LNCAP (cell line): ENCODE results near the gene BAG5.

Experiments
- CTCF ChIP-seq: fragments of 450-650 bp; IDR thresholded peaks from 2 replicates; pipeline ENCODE4 v1.5.1; 2017; ENCODE audit warnings: mild to moderate bottlenecking

BAG5 gene

GRCh38 chr14:103533999-103534575 is 28.4 kb downstream of the BAG5 start:
- no peak for TF ChIP-seq CTCF

- TF ChIP-seq CTCF: no peak
Observed at GRCh38 chr14:103533137-103533998, 29.1 kb downstream of the BAG5 start.

- TF ChIP-seq CTCF: no peak
Observed at GRCh38 chr14:103532216-103533136, 30.0 kb downstream of the BAG5 start.

GRCh38 chr14:103531421-103532215 is 30.8 kb downstream of the BAG5 start:
- no peak for TF ChIP-seq CTCF

- no peak for TF ChIP-seq CTCF
Observed at GRCh38 chr14:103530831-103531230, 31.6 kb downstream of the BAG5 start.

GRCh38 chr14:103530390-103530789 is 32.1 kb downstream of the BAG5 start:
- TF ChIP-seq CTCF: no peak
